ENCODE data around the gene ADI1.

DNA sequence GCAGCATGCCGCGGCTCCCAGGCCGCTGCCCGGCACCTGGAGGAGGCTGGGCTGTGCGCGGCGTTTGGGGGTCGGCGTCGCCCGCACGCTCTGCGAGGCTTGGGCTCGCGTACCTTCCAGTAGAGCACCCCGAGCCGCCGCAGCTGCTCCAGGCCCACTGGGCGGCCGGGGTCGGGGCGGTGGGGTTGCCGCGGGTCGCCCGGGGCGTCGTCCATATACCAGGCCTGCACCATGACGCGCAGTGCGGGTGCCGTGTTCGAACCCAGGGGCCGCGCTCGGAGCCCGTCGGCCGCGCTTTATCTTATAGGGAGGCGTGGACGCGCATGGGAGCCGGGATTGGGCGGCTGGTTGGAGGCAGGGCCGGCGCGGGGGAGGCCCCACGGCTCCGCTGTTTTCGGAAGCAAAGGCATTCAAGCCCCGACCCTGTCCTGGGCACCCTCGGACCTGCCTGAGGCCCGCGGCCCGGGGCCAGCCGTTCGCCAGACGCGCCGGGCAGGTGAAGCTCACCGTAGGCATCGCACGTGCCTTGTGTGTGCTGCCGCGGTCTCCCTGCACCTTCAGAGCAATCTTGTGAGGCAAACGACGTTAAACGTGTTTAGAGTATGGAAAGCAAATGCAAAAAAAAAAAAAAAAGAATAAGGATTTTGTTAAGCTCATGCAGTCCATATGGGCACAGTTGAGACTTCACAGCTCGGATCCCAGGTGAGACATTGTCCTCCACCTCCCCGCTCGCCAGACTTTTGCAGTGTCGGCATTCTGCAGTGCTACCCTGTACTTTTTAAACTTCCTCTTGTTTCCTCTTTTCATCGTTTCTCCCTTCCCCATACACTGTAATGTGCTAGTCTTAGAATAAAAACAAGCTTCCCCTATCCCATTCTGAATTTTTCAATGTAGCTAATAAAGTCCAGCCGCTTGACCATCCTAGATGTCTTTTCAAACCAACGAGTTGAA, at the start of gene ADI1:
- no peak for TF ChIP-seq CTCF (IDR thresholded peaks at IDR 0.05; ENCODE audit: low read length)
- TF ChIP-seq EZH2 (IDR thresholded peaks at IDR 0.05; ENCODE audit: borderline replicate concordance, low read length): no peak
